GM18511 (cell line): Measurements from ENCODE around the gene ITGA11.

Source experiments
- ATAC-seq: cut with Tn5 transposase; IDR thresholded peaks from one replicate; pipeline ENCODE4 v1.9.1; 2021; ENCODE audit warnings: mild to moderate bottlenecking, moderate library complexity; ENCODE audit not compliant: unreplicated experiment

The ITGA11 gene

DNA sequence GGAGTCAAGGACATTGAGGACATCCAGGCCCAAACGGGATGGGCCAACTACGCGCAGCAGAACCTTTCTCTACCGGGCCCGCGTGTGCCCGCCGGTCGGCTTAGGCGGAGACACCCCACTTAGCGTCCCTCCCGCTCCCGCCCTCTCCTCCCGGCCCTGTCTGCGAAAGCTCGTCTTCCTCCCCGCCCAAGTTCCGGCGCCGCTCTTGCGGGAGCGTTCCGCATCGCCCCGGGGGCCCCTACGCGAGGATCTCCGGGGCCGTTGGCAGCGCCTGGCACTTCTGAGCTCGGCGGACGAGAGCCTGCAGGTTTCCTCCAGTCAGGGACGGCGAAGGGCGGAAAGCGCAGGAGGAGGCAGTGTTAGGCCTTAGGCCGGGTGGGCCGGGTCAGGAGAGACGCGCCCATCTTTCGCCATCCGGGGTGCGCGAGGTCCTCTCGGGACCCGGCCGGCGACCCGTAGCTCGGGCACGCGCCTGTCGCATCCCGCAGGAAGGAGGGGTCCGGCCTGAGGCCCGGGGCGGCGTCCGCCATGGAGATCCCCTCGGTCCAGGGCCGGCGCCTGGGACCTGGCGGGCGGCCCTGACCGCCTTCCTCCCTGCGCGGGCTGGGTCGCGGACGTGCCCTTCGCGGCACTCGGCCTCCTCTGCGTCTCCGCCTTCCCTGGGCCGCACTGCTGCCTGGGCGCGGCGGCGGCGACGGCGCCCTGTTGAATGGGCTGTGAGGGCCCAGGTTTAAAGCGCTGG is 154.2 kb downstream of the ITGA11 start, which contains the start of gene FEM1B:
Gene FEM1B, plus strand, starts transcription at position 143 of the 742 bp plus-strand sequence. CDS start 673 bp downstream, outside the sequence.
- ATAC-seq = peak; percentile 77

DNA sequence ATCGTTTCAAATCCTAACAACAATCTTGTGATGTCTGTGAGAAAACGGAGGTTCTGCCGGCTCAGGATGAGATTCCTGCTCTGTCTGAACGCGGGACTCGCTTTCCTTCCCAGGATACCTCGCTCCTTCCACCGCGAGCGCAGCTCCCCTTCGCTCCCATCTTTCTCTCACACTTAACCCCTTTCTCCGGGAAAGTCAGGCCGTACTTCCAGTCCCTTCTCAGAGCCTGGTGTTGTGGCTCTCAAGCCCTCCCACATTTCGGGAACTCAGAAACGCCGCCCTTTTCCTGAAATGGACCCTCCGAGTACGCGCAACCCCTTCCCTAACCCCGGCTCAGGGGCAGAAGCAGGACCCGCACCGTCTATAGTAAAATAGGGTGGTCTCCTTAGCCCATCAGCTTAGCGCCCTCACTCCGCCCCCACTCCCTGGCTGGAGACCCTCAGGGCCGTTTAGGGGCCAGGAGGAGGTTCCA is 154.8 kb downstream of the ITGA11 start:
- peak; percentile 16 for ATAC-seq

DNA sequence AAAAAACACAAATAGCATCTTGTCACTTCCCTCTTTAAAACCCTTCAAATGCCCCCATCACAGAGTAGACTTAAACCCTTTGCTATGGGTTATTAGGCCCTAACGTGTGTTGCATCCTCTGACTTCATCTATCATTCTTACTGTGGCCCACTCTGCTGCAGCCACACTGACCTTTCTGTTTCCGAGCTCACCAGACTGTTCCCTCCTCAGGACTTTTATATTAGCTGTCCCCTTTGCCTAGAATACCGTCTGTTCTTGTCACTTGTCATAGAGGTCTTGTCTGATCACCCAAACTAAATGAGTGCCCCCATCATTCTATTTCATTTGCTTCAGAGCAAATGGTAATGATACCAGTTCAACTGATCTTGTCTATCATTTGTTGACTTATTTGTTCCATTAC is 155.3 kb downstream of the ITGA11 start:
- no peak for ATAC-seq

DNA sequence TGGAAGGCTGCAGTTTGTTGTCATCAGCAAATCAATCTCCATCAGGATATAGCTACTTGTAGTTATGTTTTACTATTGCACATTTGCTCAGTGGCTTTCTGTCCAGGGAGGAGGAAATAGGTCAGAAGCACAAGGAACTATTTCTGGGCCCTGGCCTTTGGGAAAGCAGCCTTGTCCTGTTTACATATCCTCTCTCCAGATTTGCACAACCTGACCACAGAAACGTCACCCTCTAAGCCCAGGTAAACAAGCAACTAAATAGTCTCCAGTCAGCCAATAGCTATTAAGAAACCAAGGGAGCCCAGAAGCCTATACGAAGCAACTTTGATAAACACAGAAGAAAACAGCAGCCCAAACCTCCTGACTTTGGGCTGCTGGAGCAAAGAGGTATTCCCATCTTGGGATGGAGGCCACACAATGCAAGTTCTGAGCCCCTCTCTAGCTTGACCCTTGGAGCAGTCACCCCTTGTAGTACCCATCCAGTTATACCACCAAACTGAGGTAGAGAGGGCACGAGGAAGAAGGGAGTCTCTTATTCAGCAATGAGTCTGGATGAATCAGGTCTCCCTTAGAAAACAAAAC is 156.7 kb downstream of the ITGA11 start:
- no peak for ATAC-seq

DNA sequence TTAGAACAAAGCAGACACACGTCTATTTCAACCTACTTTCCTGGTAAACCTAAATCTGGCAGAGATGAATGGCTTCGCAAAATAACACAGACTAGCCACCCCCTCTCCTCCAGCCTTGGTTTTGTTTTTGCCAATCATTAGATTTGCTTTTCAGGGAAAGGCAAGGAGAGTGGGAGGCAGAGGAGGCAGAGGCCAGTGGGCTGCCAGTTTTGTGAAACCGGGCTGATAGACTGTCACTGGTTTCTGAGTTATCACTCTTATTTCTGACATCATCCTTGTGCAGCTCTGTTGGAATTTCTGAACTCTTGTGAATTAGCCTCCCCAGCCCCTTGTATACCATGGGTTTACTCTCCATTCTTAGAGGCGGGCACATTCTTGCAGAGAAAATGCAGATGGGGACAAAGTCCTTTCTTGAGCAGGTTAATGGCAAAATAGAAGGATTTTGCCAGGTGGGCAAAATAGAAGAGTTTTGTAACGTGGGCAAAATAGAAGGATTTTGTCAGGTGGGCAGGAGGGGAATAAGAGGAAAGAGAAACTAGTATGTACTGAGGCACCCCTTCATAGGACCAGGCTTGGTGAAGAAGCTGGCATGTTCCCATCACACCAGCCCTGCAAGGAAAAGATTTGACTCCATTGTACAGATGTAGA is 157.6 kb downstream of the ITGA11 start:
- ATAC-seq = no peak

DNA sequence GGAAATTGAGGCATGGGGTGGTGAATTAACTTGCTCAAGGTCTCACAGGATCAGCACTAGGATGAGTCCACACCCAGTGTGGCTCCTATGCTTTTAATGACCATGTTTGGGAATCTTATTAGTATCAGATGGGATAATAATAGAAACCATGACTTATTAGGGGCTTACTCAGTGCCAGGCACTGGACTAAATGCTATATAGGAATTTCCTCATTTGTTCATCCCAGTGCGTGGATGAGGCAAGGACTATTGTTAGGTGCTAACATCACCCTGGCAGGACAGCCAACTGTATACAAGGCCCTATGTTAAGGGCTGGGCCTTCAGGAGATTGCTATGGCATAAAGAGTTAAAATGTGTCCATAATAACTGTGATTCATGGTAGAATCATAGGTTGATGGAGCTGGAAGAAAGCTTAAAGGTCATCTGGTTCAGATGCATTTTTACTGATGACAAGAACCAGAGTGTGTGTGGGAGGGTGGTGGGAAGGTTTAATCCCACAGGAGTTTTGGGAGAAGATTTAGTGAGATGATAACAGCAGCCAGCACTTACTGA is 159.2 kb downstream of the ITGA11 start:
- ATAC-seq = no peak

DNA sequence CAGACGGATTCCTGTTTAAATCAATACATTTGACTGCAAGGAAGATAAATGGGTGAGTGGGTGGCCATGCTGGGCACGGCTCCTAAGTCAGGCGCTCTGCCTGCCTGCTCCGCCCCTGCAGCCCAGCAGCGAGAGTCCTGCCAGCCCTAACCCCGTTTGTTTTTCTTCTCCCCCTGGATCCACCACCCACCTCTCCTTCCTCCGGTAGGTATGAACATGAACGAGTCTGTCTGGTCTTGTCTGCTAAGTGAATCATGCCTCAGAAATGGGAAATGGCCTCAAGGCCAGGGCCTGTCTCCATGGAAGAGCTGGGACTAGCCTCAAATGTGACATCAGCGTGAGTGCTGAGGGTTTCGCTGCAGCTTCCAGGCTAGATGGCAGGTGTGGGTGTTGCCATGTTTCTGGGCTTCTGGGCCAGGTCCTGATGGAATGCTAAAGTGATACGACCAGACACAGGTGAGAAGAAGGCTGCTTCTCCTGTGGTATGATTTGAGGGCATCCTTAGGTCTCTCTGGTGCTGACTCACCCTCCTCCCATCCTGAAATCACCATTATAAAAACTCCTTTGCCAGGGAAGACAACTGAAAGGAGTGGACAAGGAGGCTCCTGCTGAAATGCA is 160.0 kb downstream of the ITGA11 start:
- no peak for ATAC-seq

DNA sequence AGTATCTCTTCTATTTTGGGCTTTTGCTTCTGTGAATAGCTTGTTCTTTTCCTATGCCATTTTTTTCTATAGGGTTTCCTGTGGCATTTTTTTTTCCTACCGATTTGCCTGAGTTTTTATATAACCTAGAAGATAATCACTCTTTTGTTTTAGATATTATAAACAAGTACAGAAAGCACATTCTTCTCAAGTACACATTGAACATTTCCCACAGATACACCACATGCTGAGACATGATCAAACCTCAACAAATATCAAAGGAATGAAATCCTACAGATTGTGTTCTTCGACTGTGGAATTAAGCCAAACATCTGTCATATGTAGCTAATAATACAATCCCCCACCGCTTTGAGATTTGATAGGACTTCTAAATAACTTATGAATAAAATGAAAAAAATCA is 163.6 kb downstream of the ITGA11 start:
- no peak for ATAC-seq

DNA sequence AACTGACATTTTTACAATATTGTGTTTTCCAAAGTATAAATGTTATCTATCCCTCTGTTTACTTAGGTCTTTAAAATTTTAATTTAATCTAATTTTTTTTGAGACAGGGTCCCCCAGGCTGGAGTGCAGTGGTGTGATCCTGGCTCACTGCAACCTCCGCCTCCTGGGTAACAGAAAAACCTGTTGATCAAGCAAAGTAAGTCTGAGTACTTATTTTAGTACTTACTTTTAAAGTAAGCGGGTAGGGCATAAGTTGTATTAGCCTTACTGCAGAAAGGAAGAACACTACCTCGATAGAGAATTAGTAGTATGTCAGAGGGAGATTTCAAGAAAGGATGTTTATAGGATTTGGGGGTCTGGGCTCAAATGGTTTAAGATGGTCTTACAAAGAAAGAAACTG is 166.3 kb downstream of the ITGA11 start:
- ATAC-seq = no peak

DNA sequence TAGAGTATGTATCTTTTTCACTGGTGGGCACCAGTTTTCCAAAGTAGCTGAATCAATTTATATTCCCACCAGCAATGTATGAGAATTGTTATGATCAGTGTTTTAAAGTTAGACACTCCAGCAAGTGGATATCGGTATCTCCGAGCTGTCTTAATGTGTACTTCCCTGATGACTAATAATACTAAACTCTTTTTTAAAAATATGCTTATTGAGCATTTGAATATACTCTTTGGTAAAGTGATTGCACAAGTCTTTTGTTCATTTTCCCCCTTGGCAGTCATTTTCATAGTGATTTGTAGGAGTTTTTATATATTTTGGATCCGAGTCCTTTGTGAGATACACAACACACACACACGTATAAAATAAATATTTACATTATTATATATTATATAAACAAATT is 166.9 kb downstream of the ITGA11 start:
- ATAC-seq = no peak

DNA sequence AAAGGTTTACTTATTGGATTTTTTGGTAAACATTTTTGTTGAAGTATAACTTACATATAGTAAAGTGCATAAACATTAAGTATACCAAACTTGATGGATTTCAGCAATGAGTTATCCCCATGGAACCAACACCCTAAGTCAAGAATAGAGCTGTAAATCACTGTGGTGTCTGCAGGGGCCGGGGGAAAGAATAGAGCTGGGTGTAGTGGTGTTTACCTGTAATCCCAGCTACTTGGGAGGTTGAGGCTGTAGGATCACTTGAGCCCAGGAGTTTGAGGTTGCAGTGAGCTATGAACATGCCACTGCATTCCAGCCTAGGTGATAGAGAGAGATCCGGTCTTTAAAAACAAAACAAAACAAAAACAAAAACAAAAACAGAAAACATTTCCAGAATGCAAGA is 167.7 kb downstream of the ITGA11 start:
- ATAC-seq = no peak

DNA sequence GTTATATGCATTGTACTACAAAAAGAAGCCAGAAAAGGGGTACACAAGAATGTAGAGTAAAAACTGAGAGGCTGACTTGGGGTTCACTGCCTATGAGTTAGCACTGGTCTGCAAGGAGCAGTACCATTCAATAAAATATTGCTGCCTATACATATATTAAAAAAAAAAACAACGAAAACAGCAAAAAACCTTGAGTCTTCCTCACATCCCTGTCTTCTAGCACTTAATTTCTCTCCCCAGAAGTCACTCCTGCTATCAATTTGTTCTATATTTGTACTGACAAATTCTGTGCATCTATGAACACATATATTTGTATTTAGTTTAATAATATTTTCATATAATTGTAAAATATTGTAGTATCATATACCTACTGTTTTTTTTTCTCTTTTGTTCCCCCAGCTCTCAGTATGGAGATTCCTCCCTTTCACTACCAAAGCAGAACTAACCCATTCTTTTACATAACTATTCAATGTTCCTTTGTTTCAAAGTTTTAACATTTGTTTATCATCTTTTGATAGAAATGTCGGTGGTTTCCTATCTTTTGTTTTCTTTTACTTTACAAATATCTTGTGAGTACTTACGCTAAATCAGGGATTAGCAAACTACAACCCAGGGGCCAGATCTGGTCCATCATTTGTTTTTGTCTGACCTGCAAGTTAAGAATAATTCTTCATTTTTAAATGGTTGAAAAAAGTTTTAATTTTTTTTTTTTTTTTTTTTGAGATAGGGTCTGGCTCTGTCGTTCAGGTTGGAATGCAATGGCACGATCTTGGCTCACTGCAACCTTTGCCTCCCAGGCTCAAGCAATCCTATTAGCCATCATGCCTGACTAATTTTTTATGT is 169.2 kb downstream of the ITGA11 start:
- no peak for ATAC-seq

DNA sequence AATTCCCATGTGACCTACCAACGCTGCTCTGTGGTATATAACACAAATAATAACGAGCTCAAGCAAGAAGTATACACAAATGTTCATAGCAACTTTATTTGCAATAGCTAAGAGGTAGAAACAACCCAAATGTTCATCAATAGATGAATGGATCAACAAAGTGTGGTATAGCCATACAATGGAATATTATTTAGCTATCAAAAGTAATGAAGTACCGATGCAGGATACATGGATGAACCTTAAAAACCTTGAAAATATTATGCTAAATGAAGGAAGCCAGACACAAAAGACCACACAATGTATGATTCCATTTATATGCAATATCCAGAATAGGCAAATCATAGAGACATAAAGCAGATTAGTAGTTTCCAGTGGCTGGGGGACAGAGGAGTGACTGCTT is 170.0 kb downstream of the ITGA11 start:
- ATAC-seq = no peak

DNA sequence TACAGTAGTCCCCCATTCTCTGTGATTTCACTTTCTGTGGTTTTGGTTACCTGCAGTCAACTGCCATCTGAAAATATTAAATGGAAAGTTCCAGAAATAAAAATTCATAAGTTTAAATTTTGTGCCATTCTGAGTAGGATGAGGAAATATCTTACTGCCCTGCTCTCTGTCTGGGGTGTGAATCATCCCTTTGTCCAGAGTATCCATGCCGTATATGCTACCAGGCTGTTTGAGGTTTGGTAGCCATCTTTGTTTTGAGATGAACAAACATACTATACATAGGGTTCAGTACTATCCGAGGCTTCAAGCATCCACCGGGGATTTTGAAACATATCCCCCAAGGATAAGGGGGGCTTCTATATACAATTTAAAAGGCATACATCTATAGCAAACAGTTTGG is 170.7 kb downstream of the ITGA11 start:
- ATAC-seq = no peak

DNA sequence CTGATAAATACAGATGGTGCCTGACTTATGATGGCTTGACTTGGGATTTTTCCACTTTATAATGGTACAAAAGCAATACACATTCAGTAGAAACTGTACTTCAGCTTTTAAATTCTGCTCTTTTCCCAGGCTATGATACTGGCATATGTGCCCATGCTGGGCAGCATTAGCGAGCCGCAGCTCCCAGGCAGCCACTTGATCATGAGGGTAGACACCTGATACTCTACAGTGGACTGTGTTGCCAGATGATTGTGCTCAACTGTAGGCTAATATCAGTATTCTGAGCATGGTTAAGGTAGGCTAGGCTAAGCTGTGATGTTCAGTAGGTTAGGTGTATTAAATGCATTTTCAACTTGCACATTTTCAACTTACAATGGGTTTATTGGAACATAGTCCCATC is 172.1 kb downstream of the ITGA11 start:
- ATAC-seq = no peak

DNA sequence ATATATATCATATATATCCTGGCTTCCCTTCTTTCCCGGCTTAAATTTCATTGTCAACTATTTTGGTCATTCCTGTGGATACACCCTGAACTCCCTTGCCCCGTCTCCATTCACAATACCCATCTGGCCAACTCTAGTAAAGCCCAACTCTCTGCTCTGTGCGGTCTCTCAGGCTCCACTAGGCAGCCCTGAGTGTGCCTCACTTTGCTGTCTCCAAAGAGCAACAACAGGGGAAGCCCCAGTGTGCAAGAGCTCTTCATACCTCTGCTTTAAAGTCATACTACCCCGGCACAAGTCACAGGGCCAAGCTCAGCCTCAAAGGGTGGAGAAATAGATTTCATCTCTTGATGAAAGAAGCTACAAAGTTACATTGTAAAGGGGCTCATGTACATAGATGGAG is 173.3 kb downstream of the ITGA11 start:
- ATAC-seq = no peak

DNA sequence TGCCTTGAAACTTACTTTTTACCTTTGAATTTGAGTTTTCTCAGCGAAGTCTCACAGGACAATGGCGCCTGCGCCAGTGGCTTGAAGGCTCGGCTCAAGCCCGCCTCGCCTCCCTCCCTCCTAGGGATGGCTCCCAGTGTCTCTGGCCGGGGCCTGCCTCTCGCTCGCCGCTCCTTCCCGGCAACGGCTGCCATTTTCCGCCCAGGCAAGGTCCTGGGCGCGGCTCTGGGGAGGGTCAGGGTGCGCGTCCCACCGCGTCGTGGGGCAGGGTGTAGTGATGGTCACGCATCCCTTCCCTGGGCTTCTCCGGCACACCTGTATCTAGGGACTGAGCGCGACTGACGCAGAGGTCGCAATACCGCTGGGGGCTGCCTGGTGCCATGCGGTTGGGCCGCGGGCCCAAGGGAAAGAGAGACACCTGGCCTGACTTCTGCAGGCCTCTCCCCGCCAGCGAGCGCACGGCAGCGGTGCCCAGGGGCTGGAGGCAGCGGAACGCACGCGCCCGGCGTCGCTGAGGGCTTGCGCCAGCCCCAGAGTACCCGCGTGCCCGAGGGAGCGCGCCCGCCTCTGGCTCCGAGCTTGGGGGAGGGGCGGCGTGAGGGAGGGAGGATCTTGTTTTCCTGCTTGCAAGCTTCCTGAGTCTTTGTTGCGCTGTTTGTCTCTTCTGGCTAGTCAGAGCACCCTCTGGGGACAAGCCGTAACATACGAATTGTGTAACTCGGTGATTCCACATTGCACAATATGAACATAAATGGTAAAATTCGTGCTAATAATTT is 175.1 kb downstream of the ITGA11 start:
- ATAC-seq = no peak

DNA sequence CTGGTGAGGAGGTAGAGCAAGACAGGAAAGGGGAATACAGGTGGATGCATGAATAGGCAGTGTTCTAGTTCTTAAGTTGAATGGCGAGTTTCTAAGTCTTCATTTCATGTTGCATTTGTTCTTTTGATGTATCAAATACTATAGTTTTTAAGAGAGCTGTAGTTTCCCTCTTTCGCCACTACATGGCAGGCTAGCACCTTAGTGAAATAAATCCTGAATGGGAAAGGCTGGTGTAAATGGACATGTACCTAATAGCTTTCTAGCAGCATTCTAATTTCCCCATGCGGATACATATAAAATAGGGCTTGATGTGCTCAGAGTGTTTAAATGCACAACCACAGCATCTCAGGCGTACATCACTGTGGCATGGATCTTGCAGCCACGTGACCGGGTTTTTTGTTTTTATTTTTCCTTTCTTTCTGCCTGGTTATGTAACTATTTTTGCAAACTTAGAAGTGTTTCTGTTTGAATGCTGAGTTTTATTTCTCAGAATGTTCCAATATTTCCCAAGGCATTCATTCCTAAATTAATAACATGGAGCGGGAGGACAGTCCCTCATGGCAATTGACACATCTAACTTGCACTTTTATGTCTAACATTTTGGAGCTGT is 178.9 kb downstream of the ITGA11 start:
- no peak for ATAC-seq

DNA sequence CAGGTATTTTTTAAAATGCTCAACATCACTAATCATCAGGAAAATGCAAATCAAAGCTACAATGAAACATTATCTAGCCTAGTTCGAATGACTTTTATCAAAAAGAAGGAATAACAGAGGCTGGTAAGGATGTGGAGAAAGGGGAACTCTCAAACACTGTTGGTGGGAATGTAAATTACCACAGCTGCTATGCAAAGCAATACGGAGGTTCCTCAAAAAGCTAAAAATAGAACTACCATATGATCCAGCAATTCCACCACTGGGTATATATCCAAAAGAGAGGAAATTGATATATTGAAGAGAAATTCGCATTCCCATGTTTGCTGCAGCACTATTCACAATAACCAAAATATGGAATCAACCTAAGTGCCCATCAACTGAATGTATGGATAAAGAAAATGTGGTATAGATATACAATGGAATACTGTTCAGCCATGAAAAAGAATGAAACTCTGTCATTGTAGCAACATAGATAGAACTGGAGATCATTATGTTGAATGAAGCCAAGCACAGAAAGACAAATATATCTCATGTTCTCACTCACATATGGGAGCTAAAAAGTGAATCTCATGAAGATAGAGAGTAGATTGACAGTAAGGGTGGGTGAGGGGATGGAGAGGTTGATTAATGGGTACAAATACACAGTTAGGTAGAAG is 182.8 kb downstream of the ITGA11 start:
- ATAC-seq = no peak
